ENCODE results near the gene VSTM2B.

- TF ChIP-seq POLR2A (IDR thresholded peaks at IDR 0.05; ENCODE audit: low read depth, low read length) (no peak), CTCF (conservative IDR thresholded peaks at IDR 0.05; ENCODE audit: low read depth, low read length) (no peak)
Measured at GRCh38 chr19:29492769-29493168, 33.0 kb upstream of the VSTM2B start.

Measured in IMR-90 (cell line).